CD4-positive, CD25-positive, alpha-beta regulatory T cell (primary cell): Measurements from ENCODE around the gene STAP1. TPM values are rescaled to one million over a fixed set of nuclear protein-coding genes. Genes with fewer than 3 reads are reported as not detected.

Experiments
- ATAC-seq, 2 donors: fragments of 150-1000 bp; cut with Tn5 transposase; one replicate each; pipeline ENCODE4 v1.10.0; 2021; ENCODE audit warnings: low read depth in 2 of 2, moderate number of reproducible peaks in 2 of 2, moderate library complexity in 1 of 2
- DNase-seq, 3 donors: peaks; one replicate each; pipeline versions ENCODE4 v3.0.0 to v3.0.0-alpha.2; 2012 to 2022; ENCODE audit warnings: mixed read lengths in 1 of 3
- H3K27ac ChIP-seq: one replicate; pipeline ENCODE4 v1.7.0; 2013; ENCODE audit warnings: mild to moderate bottlenecking, low read length; ENCODE audit not compliant: insufficient read depth, poor library complexity, severe bottlenecking
- H3K27me3 ChIP-seq: one replicate; pipeline ENCODE4 v1.7.0; 2013; ENCODE audit warnings: low read length; ENCODE audit not compliant: control insufficient read depth, insufficient read depth
- H3K36me3 ChIP-seq: one replicate; pipeline ENCODE4 v1.7.0; 2013; ENCODE audit warnings: mild to moderate bottlenecking, low read length, moderate library complexity; ENCODE audit not compliant: control insufficient read depth, insufficient read depth
- H3K4me1 ChIP-seq: 2 replicates; pipeline ENCODE4 v1.7.0; 2013; ENCODE audit warnings: mild to moderate bottlenecking, low read length; ENCODE audit not compliant: insufficient read depth, control insufficient read depth, poor library complexity, severe bottlenecking
- H3K4me3 ChIP-seq: one replicate; pipeline ENCODE4 v1.7.0; 2013; ENCODE audit warnings: low read depth, mild to moderate bottlenecking, low read length, moderate library complexity
- H3K9me3 ChIP-seq, 2 experiments: 1 replicate in 1 of 2; 2 replicates in 1 of 2; pipeline ENCODE4 v1.7.0; 2013; ENCODE audit warnings: low read length in 2 of 2, mild to moderate bottlenecking in 1 of 2, moderate library complexity in 1 of 2; ENCODE audit not compliant: control insufficient read depth in 2 of 2
- H3K27ac Mint-ChIP-seq, 3 donors: one replicate each; pipeline ENCODE4 v1.8.0; 2020 to 2022; ENCODE audit warnings: mild to moderate bottlenecking in 3 of 3, mixed read lengths in 3 of 3, moderate library complexity in 2 of 3
- H3K27me3 Mint-ChIP-seq: one replicate; pipeline ENCODE4 v1.8.0; 2022; ENCODE audit warnings: mild to moderate bottlenecking, mixed read lengths
- H3K36me3 Mint-ChIP-seq: one replicate; pipeline ENCODE4 v1.8.0; 2020; ENCODE audit warnings: mixed read lengths
- H3K4me1 Mint-ChIP-seq, 4 donors: one replicate each; pipeline ENCODE4 v1.8.0; 2020 to 2022; ENCODE audit warnings: mixed read lengths in 4 of 4, mild to moderate bottlenecking in 1 of 4
- H3K4me3 Mint-ChIP-seq, 4 donors: one replicate each; pipeline ENCODE4 v1.8.0; 2020 to 2022; ENCODE audit warnings: mild to moderate bottlenecking in 4 of 4, mixed read lengths in 4 of 4, moderate library complexity in 3 of 4
- H3K9me3 Mint-ChIP-seq, 7 donors: one replicate each; pipeline ENCODE4 v1.8.0; 2020 to 2022; ENCODE audit warnings: mixed read lengths in 7 of 7, mild to moderate bottlenecking in 3 of 7, moderate library complexity in 2 of 7
- polyA plus RNA-seq, 4 donors: library from polyadenylated mRNA; unstranded; fragments of 300-500 nt; fragmentation: Illumina TruSeq; gene quantifications; one replicate each; pipeline ENCODE4 v1.2.3, GENCODE V29; 2021
- total RNA-seq: library from RNA; stranded (reverse); gene quantifications from one replicate; pipeline ENCODE4 v1.2.3, GENCODE V29; 2022

Gene STAP1
- total and polyA plus RNA-seq, 5 donors from 2014 or later: 0.99 to 2.9 (median 1.3) TPM

GRCh38 chr4:67575232-67576058 is 16.9 kb downstream of the STAP1 start:
- H3K27ac ChIP-seq: peak overlapping the region; percentile 34
- H3K36me3 ChIP-seq: no peaks in the 10 kb centered on the region
- no peaks in the 10 kb centered on the region for H3K27me3 ChIP-seq
- Mint-ChIP-seq H3K27me3 (peaks cover under 1% of the 10 kb centered on the region), H3K27ac (peak overlapping the region; percentile 65 to 96 (median 70)), H3K36me3 (no peaks in the 10 kb centered on the region), H3K4me3 (peak overlapping the region; percentile 7 to 71 (median 32)), H3K4me1 (peaks cover 11 to 50% (median 30%) of the 10 kb centered on the region in 4 donors), H3K9me3 (peaks cover 0 to 2% (median 0%) of the 10 kb centered on the region in 7 donors)
- no peaks in the 10 kb centered on the region for H3K9me3 ChIP-seq
- peaks cover 18% of the 10 kb centered on the region for H3K4me1 ChIP-seq
- DNase-seq (peak in 2 of 3 donors; percentile 43 to 74), ATAC-seq (peak; percentile 75 to 85)
- H3K4me3 ChIP-seq: peak overlapping the region; percentile 59

- ATAC-seq: no peak
- Histone ChIP-seq H3K36me3 (no peaks in the 10 kb centered on the region), H3K27me3 (no peaks in the 10 kb centered on the region), H3K4me1 (peaks cover 20% of the 10 kb centered on the region), H3K27ac (no peak overlapping the region), H3K9me3 (no peaks in the 10 kb centered on the region), H3K4me3 (peak overlapping the region; percentile 14)
- DNase-seq: no peak
- no peaks in the 10 kb centered on the region for H3K27me3 Mint-ChIP-seq
- H3K9me3 Mint-ChIP-seq: peaks cover 0 to 2% (median 0%) of the 10 kb centered on the region in 7 donors
- peak overlapping the region; percentile 65 to 96 (median 70) for H3K27ac Mint-ChIP-seq
- H3K4me3 Mint-ChIP-seq: peak overlapping the region in 3 of 4 donors; percentile 0 to 71 (median 57)
- H3K36me3 Mint-ChIP-seq: no peaks in the 10 kb centered on the region
- H3K4me1 Mint-ChIP-seq: peaks cover 11 to 56% (median 36%) of the 10 kb centered on the region in 4 donors
Measured at GRCh38 chr4:67576059-67576466, 17.5 kb downstream of the STAP1 start.

GRCh38 chr4:67576538-67576937 is 18.0 kb downstream of the STAP1 start:
- no peak for ATAC-seq
- no peak overlapping the region for H3K4me3 ChIP-seq
- no peak for DNase-seq
- H3K9me3 ChIP-seq: no peaks in the 10 kb centered on the region
- H3K27ac ChIP-seq: no peak overlapping the region
- no peaks in the 10 kb centered on the region for H3K36me3 ChIP-seq
- H3K4me1 ChIP-seq: peaks cover 25% of the 10 kb centered on the region
- no peak overlapping the region for H3K4me3 Mint-ChIP-seq
- H3K36me3 Mint-ChIP-seq: no peaks in the 10 kb centered on the region
- H3K27me3 Mint-ChIP-seq: no peaks in the 10 kb centered on the region
- no peaks in the 10 kb centered on the region for H3K27me3 ChIP-seq
- peak overlapping the region; percentile 65 to 78 (median 70) for H3K27ac Mint-ChIP-seq
- H3K9me3 Mint-ChIP-seq: peaks cover 0 to 2% (median 0%) of the 10 kb centered on the region in 7 donors
- H3K4me1 Mint-ChIP-seq: peaks cover 16 to 61% (median 41%) of the 10 kb centered on the region in 4 donors

GRCh38 chr4:67580577-67580976 is 22.1 kb downstream of the STAP1 start:
- Histone ChIP-seq H3K9me3 (no peaks in the 10 kb centered on the region), H3K4me1 (peaks cover 26% of the 10 kb centered on the region), H3K27ac (no peak overlapping the region), H3K27me3 (no peaks in the 10 kb centered on the region), H3K4me3 (no peak overlapping the region), H3K36me3 (no peaks in the 10 kb centered on the region)
- peak overlapping the region in 1 of 3 donors; percentile 16 for H3K27ac Mint-ChIP-seq
- DNase-seq (no peak), ATAC-seq (no peak)
- no peaks in the 10 kb centered on the region for H3K27me3 Mint-ChIP-seq
- peaks cover 0 to 2% (median 0%) of the 10 kb centered on the region in 7 donors for H3K9me3 Mint-ChIP-seq
- H3K4me1 Mint-ChIP-seq: peaks cover 21 to 43% (median 30%) of the 10 kb centered on the region in 4 donors
- no peak overlapping the region for H3K4me3 Mint-ChIP-seq
- H3K36me3 Mint-ChIP-seq: no peaks in the 10 kb centered on the region

- Mint-ChIP-seq H3K36me3 (no peaks in the 10 kb centered on the region), H3K4me1 (peaks cover 15 to 36% (median 23%) of the 10 kb centered on the region in 4 donors), H3K9me3 (peaks cover 0 to 2% (median 0%) of the 10 kb centered on the region in 7 donors), H3K4me3 (peak overlapping the region in 3 of 4 donors; percentile 6 to 64 (median 40)), H3K27me3 (no peaks in the 10 kb centered on the region), H3K27ac (peak overlapping the region; percentile 12 to 44 (median 28))
- Histone ChIP-seq H3K36me3 (no peaks in the 10 kb centered on the region), H3K4me3 (peak overlapping the region; percentile 5), H3K27me3 (no peaks in the 10 kb centered on the region), H3K4me1 (peaks cover 21% of the 10 kb centered on the region), H3K9me3 (no peaks in the 10 kb centered on the region), H3K27ac (no peak overlapping the region)
- peak; percentile 57 to 64 for ATAC-seq
- DNase-seq: peak in 2 of 3 donors; percentile 37 to 61
Measured at GRCh38 chr4:67581208-67581857, 22.8 kb downstream of the STAP1 start.

GRCh38 chr4:67581913-67582312 is 23.4 kb downstream of the STAP1 start:
- Mint-ChIP-seq H3K27ac (peak overlapping the region in 2 of 3 donors; percentile 44 to 45), H3K36me3 (no peaks in the 10 kb centered on the region), H3K9me3 (peaks cover 0 to 2% (median 0%) of the 10 kb centered on the region in 7 donors), H3K4me3 (peak overlapping the region in 2 of 4 donors; percentile 6 to 40), H3K4me1 (peaks cover 15 to 32% (median 20%) of the 10 kb centered on the region in 4 donors), H3K27me3 (no peaks in the 10 kb centered on the region)
- Histone ChIP-seq H3K4me1 (peaks cover 20% of the 10 kb centered on the region), H3K9me3 (no peaks in the 10 kb centered on the region), H3K4me3 (peak overlapping the region; percentile 5), H3K36me3 (no peaks in the 10 kb centered on the region), H3K27me3 (no peaks in the 10 kb centered on the region), H3K27ac (no peak overlapping the region)
- DNase-seq (no peak), ATAC-seq (no peak)

GRCh38 chr4:67584496-67584895 is 26.0 kb downstream of the STAP1 start:
- no peaks in the 10 kb centered on the region for H3K36me3 ChIP-seq
- H3K4me3 Mint-ChIP-seq: no peak overlapping the region
- peaks cover 20% of the 10 kb centered on the region for H3K4me1 ChIP-seq
- H3K27me3 ChIP-seq: no peaks in the 10 kb centered on the region
- H3K27me3 Mint-ChIP-seq: peaks cover 5% of the 10 kb centered on the region
- no peak overlapping the region for H3K4me3 ChIP-seq
- ATAC-seq: no peak
- no peaks in the 10 kb centered on the region for H3K9me3 Mint-ChIP-seq
- no peak overlapping the region for H3K27ac Mint-ChIP-seq
- no peaks in the 10 kb centered on the region for H3K9me3 ChIP-seq
- no peak overlapping the region for H3K27ac ChIP-seq
- H3K36me3 Mint-ChIP-seq: no peaks in the 10 kb centered on the region
- H3K4me1 Mint-ChIP-seq: peaks cover 13 to 24% (median 19%) of the 10 kb centered on the region in 4 donors
- no peak for DNase-seq
